ENCODE data around the gene EGFR.

The EGFR gene

DNA sequence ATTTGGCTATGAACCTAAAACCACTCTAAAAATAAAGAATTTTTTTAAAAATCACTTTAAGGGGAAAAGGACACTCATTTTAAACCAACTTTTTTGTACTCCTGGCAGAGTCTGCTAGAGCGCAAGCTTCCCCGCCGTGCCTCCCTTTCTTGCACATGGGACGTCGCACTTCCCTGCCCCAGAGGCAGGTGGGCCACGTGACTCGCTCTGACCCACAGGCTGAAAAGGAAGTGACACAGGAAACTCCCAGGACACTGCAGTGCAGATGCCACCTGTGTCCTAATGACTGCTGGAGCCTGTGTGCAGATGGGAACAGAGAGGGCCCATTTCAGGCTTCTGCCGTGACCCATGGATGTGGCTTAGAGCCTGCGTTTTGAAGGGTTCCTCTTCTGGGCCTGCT lies 204.2 kb downstream of the EGFR start:
- Histone ChIP-seq H3K9me2 (ENCODE audit: low read depth, low read length) (no peaks in the 10 kb centered on the region), H3K4me3 (ENCODE audit: low read depth, low read length, poor library complexity, severe bottlenecking) (no peak overlapping the region), H3K79me2 (ENCODE audit: insufficient read depth, low read length) (no peaks in the 10 kb centered on the region), H3K9ac (ENCODE audit: low read length) (no peak overlapping the region), H3K36me3 (ENCODE audit: insufficient read depth, low read length) (no peaks in the 10 kb centered on the region), H3K9me3 (ENCODE audit: low read length) (no peaks in the 10 kb centered on the region), H3K27me3 (ENCODE audit: insufficient read depth, low read length) (peaks cover 5% of the 10 kb centered on the region; the same call in 1 of the 2 replicates), H3K4me1 (ENCODE audit: insufficient read depth, low read length, severe bottlenecking) (no peaks in the 10 kb centered on the region), H4K20me1 (ENCODE audit: insufficient read depth, low read length) (no peaks in the 10 kb centered on the region), H3K27ac (ENCODE audit: low read depth, low read length, poor library complexity, severe bottlenecking) (no peak overlapping the region), H3F3A (ENCODE audit: insufficient read depth, low read length) (no peaks in the 10 kb centered on the region), H3K4me2 (ENCODE audit: low read length) (no peak overlapping the region), H2AFZ (ENCODE audit: low read length) (no peak overlapping the region)
- TF ChIP-seq EZH2 (IDR thresholded peaks at IDR 0.05; ENCODE audit: borderline replicate concordance, low read length) = no peak
- TF ChIP-seq, protein P1, sequence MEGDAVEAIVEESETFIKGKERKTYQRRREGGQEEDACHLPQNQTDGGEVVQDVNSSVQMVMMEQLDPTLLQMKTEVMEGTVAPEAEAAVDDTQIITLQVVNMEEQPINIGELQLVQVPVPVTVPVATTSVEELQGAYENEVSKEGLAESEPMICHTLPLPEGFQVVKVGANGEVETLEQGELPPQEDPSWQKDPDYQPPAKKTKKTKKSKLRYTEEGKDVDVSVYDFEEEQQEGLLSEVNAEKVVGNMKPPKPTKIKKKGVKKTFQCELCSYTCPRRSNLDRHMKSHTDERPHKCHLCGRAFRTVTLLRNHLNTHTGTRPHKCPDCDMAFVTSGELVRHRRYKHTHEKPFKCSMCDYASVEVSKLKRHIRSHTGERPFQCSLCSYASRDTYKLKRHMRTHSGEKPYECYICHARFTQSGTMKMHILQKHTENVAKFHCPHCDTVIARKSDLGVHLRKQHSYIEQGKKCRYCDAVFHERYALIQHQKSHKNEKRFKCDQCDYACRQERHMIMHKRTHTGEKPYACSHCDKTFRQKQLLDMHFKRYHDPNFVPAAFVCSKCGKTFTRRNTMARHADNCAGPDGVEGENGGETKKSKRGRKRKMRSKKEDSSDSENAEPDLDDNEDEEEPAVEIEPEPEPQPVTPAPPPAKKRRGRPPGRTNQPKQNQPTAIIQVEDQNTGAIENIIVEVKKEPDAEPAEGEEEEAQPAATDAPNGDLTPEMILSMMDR (IDR thresholded peaks at IDR 0.05; ENCODE audit: low read length) = no peak

DNA sequence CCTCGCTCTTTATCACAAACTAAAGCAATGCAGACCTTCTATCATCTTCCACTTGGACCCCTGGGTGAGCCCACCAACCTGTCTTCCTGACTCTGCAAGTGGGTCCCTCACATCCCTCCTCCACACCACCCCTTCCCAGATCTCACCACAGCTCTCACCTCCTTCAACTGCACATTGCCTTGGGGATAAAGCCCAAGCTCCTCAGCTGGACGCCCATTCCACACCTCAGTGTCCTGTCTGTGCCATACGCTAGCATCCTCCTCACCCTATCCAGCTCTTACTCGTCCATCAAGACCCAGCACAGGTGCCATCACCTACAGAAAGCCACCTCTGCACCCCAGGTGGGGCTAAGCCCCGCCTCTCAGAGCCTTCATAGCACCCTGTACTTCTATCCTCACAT lies 205.3 kb downstream of the EGFR start:
- H3K79me2 ChIP-seq (ENCODE audit: insufficient read depth, low read length) = no peaks in the 10 kb centered on the region

DNA sequence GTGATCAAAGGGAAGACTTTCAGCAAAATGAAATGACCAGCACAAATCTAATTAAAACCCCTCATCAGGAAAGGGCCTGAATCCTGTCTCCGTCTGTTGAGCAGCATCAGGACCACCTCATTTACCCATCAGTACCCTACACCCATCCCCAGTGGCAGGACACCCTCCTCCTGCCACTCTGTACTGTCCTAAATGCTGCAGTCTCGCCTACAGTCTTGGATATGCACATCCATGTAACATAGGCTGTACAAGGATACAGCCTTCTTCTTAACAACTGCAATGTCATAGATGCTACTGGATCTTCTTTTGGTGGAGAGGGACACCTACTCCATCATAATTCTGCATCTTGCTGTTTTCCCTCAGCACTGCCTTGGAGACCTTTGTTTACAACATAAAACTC lies 206.0 kb downstream of the EGFR start:
- H3K4me1 ChIP-seq (ENCODE audit: insufficient read depth, low read length, severe bottlenecking) = no peaks in the 10 kb centered on the region
- no peak for TF ChIP-seq EZH2 (IDR thresholded peaks at IDR 0.05; ENCODE audit: borderline replicate concordance, low read length)
- TF ChIP-seq, protein P1 (IDR thresholded peaks at IDR 0.05; ENCODE audit: low read length) = no peak
- no peaks in the 10 kb centered on the region for H3F3A ChIP-seq (ENCODE audit: insufficient read depth, low read length)

More for the DNA sequence above, 205.3 kb downstream of the EGFR start:
- Histone ChIP-seq H3K4me3 (ENCODE audit: low read depth, low read length, poor library complexity, severe bottlenecking) (no peak overlapping the region), H4K20me1 (ENCODE audit: insufficient read depth, low read length) (no peaks in the 10 kb centered on the region), H3K27me3 (ENCODE audit: insufficient read depth, low read length) (peaks cover 5% of the 10 kb centered on the region; the same call in 1 of the 2 replicates), H3K9ac (ENCODE audit: low read length) (no peak overlapping the region), H3K9me2 (ENCODE audit: low read depth, low read length) (no peaks in the 10 kb centered on the region), H3K4me1 (ENCODE audit: insufficient read depth, low read length, severe bottlenecking) (no peaks in the 10 kb centered on the region), H3K4me2 (ENCODE audit: low read length) (no peak overlapping the region), H3K9me3 (ENCODE audit: low read length) (no peaks in the 10 kb centered on the region), H3K36me3 (ENCODE audit: insufficient read depth, low read length) (no peaks in the 10 kb centered on the region), H3F3A (ENCODE audit: insufficient read depth, low read length) (no peaks in the 10 kb centered on the region), H2AFZ (ENCODE audit: low read length) (no peak overlapping the region), H3K27ac (ENCODE audit: low read depth, low read length, poor library complexity, severe bottlenecking) (no peak overlapping the region)
- TF ChIP-seq EZH2 (IDR thresholded peaks at IDR 0.05; ENCODE audit: borderline replicate concordance, low read length) = no peak
- TF ChIP-seq, protein P1 (IDR thresholded peaks at IDR 0.05; ENCODE audit: low read length) = no peak

More for the DNA sequence above, 206.0 kb downstream of the EGFR start:
- Histone ChIP-seq H3K9ac (ENCODE audit: low read length) (no peak overlapping the region), H3K4me3 (ENCODE audit: low read depth, low read length, poor library complexity, severe bottlenecking) (no peak overlapping the region), H4K20me1 (ENCODE audit: insufficient read depth, low read length) (no peaks in the 10 kb centered on the region), H2AFZ (ENCODE audit: low read length) (no peak overlapping the region), H3K79me2 (ENCODE audit: insufficient read depth, low read length) (no peaks in the 10 kb centered on the region), H3K27ac (ENCODE audit: low read depth, low read length, poor library complexity, severe bottlenecking) (no peak overlapping the region), H3K9me2 (ENCODE audit: low read depth, low read length) (no peaks in the 10 kb centered on the region), H3K4me2 (ENCODE audit: low read length) (no peak overlapping the region), H3K9me3 (ENCODE audit: low read length) (no peaks in the 10 kb centered on the region), H3K27me3 (ENCODE audit: insufficient read depth, low read length) (peaks cover 5% of the 10 kb centered on the region; the same call in 1 of the 2 replicates), H3K36me3 (ENCODE audit: insufficient read depth, low read length) (no peaks in the 10 kb centered on the region)

Measured in OCI-LY1 (cell line).